ENCODE measurements around the gene SGPL1. TPM values are rescaled to one million over a fixed set of nuclear protein-coding genes. Genes with fewer than 3 reads are reported as not detected.

Gene SGPL1
- total and polyA plus RNA-seq, 2 of the 8 experiments (the other 6 are each of a cell fraction or from before 2014, with no cell fraction given), result 20.5 to 51.6 TPM

DNA sequence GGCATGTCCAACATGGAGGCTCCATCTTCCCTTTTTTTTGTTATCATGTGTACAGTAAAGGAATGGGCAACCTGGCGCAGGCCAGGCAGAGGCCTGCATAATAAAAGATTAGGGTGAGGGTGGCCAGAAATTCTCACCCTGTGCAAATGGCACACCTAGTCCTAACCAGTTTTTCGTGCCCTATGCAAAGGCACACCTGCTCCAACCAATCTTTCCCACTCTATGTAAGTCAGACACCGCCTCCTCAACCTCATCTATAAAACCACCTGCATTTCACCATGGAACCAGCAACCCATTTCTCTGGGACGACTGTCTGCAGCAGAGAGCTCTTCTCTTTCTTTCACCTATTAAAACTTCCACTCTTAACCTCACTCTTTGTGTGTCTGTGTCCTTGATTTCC, 46.6 kb upstream of the SGPL1 start:
- WGBS, 2 experiments (ENCODE audit: extremely low coverage in 1 of 2, insufficient coverage in 1 of 2, insufficient read length in 1 of 2, insufficient replicate concordance in 2 of 2, low coverage in 1 of 2, low lambda C conversion rate in 2 of 2, missing lambda C conversion rate in 1 of 2), result 87% methylated on average over 4 of the region's 4 CpGs; no CpG with 5 or more reads in 1 of the 2 experiments
- Histone ChIP-seq H4K20me1 (replicated peaks in 1 of 2; ENCODE audit: control insufficient read depth in 1 of 2, insufficient read depth in 2 of 2, low read length in 2 of 2) (no peaks in the 10 kb centered on the region), H3K4me1 (replicated peaks in 1 of 4; ENCODE audit: control insufficient read depth in 3 of 4, insufficient read depth in 4 of 4, low read length in 3 of 4) (no peaks in the 10 kb centered on the region; a peak in 1 of 7 replicates), H3K23me2 (ENCODE audit: low read depth, low read length) (no peaks in the 10 kb centered on the region), H2BK12ac (ENCODE audit: low read depth, low read length) (no peak overlapping the region; the same call in 1 of the 2 replicates), H3K23ac (ENCODE audit: insufficient read length) (no peak overlapping the region), H2BK20ac (ENCODE audit: low read length) (no peak overlapping the region), H2AFZ (ENCODE audit: low read length) (no peak overlapping the region), H2BK5ac (ENCODE audit: low read depth, low read length) (no peak overlapping the region), H3K18ac (ENCODE audit: extremely low read depth, low read length) (no peak overlapping the region), H3K79me1 (ENCODE audit: low read depth, low read length) (no peaks in the 10 kb centered on the region), H4K5ac (ENCODE audit: insufficient read length, low read depth, low read length) (no peak overlapping the region), H3K36me3 (ENCODE audit: control insufficient read depth in 2 of 4, insufficient read depth in 4 of 4, low read length in 3 of 4) (no peaks in the 10 kb centered on the region), H4K8ac (ENCODE audit: extremely low read depth, insufficient read depth, low read length) (no peak overlapping the region), H4K91ac (replicated peaks; ENCODE audit: insufficient read length, low read length) (no peak overlapping the region), H3K4me3 (ENCODE audit: extremely low read depth in 1 of 4, insufficient read depth in 2 of 4, low read depth in 3 of 4, low read length in 4 of 4) (no peak overlapping the region), H3K56ac (replicated peaks; ENCODE audit: insufficient read length, low read depth, low read length) (no peak overlapping the region), H3K9me3 (ENCODE audit: insufficient read depth in 2 of 2, low read depth in 1 of 2, low read length in 1 of 2) (peaks cover 9 to 12% of the 10 kb centered on the region in 2 experiments), H3K27ac (ENCODE audit: low read depth, low read length) (no peak overlapping the region), H2BK120ac (replicated peaks; ENCODE audit: low read depth, low read length) (no peak overlapping the region), H3K4ac (replicated peaks; ENCODE audit: insufficient read length, low read depth, low read length) (no peak overlapping the region), H3K4me2 (ENCODE audit: insufficient read depth in 1 of 2, low read depth in 2 of 2, low read length in 2 of 2) (no peak overlapping the region), H3K79me2 (ENCODE audit: control insufficient read depth in 1 of 2, insufficient read depth in 2 of 2, low read length in 2 of 2) (no peaks in the 10 kb centered on the region), H2AK5ac (ENCODE audit: low read depth, low read length) (no peak overlapping the region), H3K9ac (replicated peaks in 1 of 4; ENCODE audit: extremely low read depth in 1 of 4, low read depth in 3 of 4, low read length in 3 of 4) (no peak overlapping the region), H3K14ac (ENCODE audit: insufficient read length) (no peak overlapping the region), H2BK15ac (ENCODE audit: low read length) (no peak overlapping the region), H3K27me3 (replicated peaks in 1 of 4; ENCODE audit: control insufficient read depth in 3 of 4, extremely low read depth in 1 of 4, insufficient read depth in 3 of 4, low read length in 3 of 4) (no peaks in the 10 kb centered on the region)
- ChIA-PET POLR2A (ENCODE audit: partially characterized antibody) (interaction anchor here (1.4 kb wide), 1 partner anchor 9 kb away, joined by 3 read pairs; no protein-coding TSS in a partner anchor), CTCF (ENCODE audit: partially characterized antibody) (interaction anchor here (1.0 to 3.1 kb wide), 4 partner anchors 9 to 504 kb away, joined by 3 to 14 read pairs (median 4); no protein-coding TSS in a partner anchor)
- FAIRE-seq, result no peak
- no peak for DNase-seq (ENCODE audit: low read depth in 1 of 2, low spot score in 2 of 2)
- TF ChIP-seq CHD1 (IDR thresholded peaks at IDR 0.05; ENCODE audit: low read depth, low read length) (no peak), NRF1 (IDR thresholded peaks at IDR 0.05; ENCODE audit: low read depth, low read length) (no peak), BRCA1 (IDR thresholded peaks at IDR 0.05; ENCODE audit: low read depth, low read length) (no peak), TAF1 (IDR thresholded peaks at IDR 0.05; ENCODE audit: low read depth, low read length) (no peak), TBP (IDR thresholded peaks at IDR 0.05; ENCODE audit: low read depth, low read length) (no peak), KDM4A (IDR thresholded peaks at IDR 0.05; ENCODE audit: low read depth, low read length, severe bottlenecking) (no peak)
- TF ChIP-seq, protein P1, sequence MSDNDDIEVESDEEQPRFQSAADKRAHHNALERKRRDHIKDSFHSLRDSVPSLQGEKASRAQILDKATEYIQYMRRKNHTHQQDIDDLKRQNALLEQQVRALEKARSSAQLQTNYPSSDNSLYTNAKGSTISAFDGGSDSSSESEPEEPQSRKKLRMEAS (IDR thresholded peaks at IDR 0.05), result no peak
- TF ChIP-seq, protein P2, sequence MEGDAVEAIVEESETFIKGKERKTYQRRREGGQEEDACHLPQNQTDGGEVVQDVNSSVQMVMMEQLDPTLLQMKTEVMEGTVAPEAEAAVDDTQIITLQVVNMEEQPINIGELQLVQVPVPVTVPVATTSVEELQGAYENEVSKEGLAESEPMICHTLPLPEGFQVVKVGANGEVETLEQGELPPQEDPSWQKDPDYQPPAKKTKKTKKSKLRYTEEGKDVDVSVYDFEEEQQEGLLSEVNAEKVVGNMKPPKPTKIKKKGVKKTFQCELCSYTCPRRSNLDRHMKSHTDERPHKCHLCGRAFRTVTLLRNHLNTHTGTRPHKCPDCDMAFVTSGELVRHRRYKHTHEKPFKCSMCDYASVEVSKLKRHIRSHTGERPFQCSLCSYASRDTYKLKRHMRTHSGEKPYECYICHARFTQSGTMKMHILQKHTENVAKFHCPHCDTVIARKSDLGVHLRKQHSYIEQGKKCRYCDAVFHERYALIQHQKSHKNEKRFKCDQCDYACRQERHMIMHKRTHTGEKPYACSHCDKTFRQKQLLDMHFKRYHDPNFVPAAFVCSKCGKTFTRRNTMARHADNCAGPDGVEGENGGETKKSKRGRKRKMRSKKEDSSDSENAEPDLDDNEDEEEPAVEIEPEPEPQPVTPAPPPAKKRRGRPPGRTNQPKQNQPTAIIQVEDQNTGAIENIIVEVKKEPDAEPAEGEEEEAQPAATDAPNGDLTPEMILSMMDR (IDR thresholded peaks at IDR 0.05; ENCODE audit: control extremely low read depth in 1 of 3, insufficient read depth in 1 of 3, low read depth in 1 of 3, low read length in 3 of 3), result no peak
- TF ChIP-seq, protein P3, sequence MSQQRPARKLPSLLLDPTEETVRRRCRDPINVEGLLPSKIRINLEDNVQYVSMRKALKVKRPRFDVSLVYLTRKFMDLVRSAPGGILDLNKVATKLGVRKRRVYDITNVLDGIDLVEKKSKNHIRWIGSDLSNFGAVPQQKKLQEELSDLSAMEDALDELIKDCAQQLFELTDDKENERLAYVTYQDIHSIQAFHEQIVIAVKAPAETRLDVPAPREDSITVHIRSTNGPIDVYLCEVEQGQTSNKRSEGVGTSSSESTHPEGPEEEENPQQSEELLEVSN (IDR thresholded peaks at IDR 0.05), result no peak
- TF ChIP-seq, protein P4, sequence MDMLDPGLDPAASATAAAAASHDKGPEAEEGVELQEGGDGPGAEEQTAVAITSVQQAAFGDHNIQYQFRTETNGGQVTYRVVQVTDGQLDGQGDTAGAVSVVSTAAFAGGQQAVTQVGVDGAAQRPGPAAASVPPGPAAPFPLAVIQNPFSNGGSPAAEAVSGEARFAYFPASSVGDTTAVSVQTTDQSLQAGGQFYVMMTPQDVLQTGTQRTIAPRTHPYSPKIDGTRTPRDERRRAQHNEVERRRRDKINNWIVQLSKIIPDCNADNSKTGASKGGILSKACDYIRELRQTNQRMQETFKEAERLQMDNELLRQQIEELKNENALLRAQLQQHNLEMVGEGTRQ (IDR thresholded peaks at IDR 0.05; ENCODE audit: low read length), result no peak
